GM12873 (cell line): ENCODE data around the gene UFSP2.
A peak's percentile ranks its signal among the peaks of the same experiment; 100 is the strongest.

Experiments used
- CTCF ChIP-seq: IDR thresholded peaks from 2 replicates; pipeline ENCODE4 v1.5.1; 2012; ENCODE audit warnings: low read depth, mild to moderate bottlenecking, moderate library complexity, low read length, control low read depth; ENCODE audit not compliant: insufficient read depth; ENCODE audit errors: missing control alignments

The UFSP2 gene

GRCh38 chr4:185425647-185426352 lies at the start of gene UFSP2:
TSS of gene UFSP2 (minus strand) at chr4:185425964. CDS start at chr4:185425868, 96 bp downstream.
- TF ChIP-seq CTCF: no peak

DNA sequence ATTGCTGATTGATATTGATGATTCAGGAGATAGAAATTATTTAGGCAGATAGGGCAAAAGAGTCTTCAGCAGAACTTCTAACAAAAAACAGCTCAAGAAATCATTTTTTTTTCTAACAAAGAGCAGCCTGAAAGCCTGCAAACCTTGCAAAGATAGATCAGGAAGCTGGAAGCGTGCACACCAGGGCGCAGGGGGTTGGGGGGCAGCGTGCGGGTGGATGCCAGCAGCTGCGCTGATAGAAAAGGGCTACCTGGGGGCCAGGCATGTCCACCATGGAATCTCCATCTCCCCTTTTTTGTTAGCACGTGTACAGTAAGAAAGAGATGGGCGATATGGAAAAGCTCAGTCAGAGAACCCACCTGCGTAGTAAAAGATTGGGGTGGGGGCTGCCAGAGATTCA lies 47.5 kb upstream of the UFSP2 start:
- TF ChIP-seq CTCF: no peak

- TF ChIP-seq CTCF: no peak
Measured at GRCh38 chr4:185472103-185472542, 46.4 kb upstream of the UFSP2 start.

- TF ChIP-seq CTCF: peak; percentile 49
Measured at GRCh38 chr4:185471235-185472102, 45.7 kb upstream of the UFSP2 start, which contains the start of gene CCDC110. TSS of gene CCDC110 (minus strand) at chr4:185471733. CDS start at chr4:185471683, 50 bp downstream.

DNA sequence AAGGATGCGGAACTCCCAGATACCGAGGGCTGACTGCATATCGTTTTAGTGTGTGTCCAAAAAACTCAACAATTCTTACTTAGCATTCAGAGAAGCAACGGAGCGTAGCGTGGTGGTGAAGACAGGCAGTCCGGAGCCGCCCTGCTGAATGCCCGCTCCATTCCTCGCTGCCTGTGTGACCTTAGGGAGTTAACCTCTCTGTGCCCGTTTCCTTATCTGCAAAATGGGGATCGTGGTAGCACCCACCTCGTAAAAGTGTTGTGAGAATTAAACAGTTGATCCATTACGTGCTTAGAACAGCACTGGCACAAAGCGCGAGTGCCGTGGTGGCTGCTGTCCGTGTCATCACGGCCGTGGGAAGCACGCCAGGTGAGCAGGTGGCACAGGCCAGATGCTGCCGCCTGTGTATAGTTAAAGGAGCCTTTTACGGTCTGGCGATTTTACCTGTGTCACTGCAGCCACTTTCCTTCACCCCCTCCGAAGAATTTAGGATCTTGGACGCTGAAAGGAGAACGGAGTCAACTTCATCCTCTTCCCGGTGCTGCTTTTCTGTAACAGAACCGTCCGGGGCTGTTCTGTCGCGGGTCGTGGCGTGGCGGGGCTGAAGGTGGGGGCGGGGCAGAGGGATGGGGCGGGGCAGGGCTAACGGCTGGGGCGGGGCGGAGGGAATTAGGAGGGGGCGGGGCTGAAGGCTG lies 44.9 kb upstream of the UFSP2 start:
- no peak for TF ChIP-seq CTCF

GRCh38 chr4:185469580-185470154 lies 43.9 kb upstream of the UFSP2 start:
- TF ChIP-seq CTCF: no peak
